Measurements from ENCODE around the gene RREB1. TPM values are rescaled to one million over a fixed set of nuclear protein-coding genes. Genes with fewer than 3 reads are reported as not detected.
A peak's percentile ranks its signal among the peaks of the same experiment; 100 is the strongest.

The RREB1 gene
- total RNA-seq, 1 donor from 2014 or later, result 74.3 TPM

DNA sequence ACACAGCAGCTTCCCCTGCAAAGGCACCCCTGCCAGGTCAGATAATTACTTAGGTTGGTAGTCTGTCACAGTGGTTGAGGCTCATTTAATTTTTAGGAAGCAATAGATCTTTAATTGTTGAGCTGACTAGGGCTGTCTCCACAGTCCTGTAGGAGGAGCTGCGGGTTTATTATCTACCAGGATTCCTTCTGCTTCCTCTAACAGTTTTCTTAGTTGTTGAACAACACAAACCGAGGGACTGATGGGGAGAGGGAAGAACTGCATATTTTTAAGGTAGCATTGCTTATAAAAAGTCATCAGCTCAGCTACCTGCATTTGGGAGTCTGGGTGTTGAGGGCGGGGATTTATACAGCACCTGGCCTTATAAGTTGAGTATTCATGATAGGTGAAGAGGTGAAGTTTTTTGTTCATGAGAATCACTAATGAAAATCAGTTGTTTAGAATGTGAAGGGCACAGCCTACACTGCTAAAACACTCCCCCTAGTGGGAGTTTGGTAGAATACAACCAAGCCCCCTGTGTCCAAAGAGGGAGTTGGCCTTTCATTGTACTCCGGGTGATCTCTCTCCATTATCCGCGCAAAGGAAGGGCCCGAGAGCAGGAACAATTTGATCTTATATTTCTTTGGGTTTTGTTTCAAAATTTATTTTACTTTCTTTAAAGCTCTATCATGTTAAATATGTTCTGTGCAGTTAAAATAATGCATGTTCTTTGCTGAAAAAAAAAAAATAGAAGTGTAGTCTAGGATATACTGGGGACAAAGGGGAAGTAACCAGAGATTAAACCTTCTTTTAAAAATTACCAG, 135.6 kb downstream of the RREB1 start:
- DNase-seq (ENCODE audit: low spot score), result peak; percentile 60

DNA sequence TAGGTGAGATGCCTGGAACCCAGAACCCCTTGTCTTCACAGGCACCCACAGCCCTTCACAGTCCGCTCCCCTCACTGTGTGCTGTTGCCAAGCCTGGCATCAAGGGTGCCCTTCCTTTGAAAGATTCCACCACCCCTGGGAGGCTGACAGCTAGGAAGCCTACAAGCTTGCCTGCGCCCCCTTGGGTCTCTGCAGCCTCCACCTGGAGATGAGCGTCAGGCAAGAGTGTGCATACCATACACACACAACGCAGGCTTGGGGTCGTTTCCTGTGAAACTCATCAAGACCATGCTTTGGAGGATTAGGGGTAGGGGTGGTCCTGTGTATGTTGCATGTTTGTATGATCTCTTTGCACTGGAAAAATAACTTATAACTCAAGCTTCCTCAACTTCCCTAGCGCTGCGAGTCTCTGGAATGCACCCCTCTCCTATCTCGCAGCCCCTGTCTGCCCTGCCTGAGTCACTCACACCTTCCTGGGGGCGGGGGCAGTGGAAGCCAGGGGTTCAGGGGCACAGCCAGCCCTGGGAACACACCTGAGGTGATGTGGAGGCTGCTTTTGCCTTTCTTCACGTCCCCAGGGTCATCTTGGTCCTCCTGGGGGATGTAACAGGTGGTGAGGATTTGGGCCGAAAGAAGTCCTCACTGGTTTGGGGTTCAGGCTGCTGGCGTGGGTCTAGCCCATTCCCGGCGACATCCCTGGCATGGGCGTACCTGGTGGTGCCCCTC, 138.1 kb downstream of the RREB1 start:
- no peak for DNase-seq (ENCODE audit: low spot score)

DNA sequence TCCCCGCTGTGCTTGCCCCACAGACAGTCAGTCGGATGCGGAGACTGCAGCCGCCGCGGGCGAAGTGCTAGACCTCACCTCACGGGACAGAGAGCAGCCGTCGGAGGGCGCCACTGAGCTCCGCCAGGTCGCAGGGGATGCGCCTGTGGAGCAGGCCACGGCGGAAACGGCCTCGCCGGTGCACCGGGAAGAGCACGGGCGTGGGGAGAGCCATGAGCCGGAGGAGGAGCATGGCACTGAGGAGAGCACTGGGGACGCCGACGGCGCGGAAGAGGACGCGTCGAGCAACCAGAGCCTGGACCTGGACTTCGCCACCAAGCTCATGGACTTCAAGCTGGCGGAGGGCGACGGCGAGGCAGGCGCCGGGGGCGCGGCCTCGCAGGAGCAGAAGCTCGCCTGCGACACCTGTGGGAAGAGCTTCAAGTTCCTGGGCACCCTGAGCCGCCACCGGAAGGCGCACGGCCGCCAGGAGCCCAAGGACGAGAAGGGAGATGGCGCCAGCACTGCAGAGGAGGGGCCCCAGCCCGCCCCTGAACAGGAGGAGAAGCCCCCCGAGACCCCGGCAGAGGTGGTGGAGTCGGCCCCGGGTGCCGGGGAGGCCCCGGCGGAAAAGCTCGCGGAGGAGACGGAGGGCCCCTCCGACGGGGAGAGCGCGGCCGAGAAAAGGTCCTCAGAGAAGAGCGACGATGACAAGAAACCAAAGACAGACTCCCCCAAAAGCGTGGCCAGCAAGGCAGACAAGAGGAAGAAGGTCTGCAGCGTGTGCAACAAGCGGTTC, 138.8 kb downstream of the RREB1 start:
- no peak for DNase-seq (ENCODE audit: low spot score)

DNA sequence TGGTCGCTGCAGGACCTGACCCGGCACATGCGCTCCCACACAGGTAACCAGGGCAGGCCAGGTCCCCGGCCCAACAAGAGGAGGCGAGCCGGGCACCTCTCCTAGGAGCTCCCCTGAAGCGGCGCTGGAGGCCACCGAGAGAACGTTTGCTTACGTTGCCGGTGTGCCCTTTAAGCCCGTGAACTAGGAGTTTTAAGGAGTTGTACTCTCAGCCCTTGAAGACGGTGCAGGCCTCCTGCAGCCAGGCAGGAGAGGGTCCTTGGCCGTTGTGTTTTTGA, 139.4 kb downstream of the RREB1 start:
- DNase-seq (ENCODE audit: low spot score), result no peak

DNA sequence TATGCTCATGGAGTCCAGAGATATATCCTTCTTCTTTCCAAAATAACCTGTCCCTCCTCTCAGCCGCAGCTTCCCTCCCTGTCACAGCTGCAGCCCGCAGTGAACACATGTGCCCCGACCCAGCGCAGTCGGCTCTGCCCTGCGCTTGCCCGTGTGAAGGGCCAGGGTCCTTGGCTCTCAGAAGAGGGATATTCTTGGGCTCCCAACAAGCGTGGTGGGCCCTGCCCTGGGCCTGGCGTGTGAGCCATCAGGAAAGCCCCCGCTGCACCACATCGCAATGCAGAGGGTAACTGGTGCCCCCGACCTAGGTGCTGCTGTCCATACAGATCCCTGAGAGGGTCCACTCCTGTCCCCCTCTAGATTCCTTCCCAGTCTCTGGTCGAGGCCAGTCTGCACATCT, 140.1 kb downstream of the RREB1 start:
- no peak for DNase-seq (ENCODE audit: low spot score)

DNA sequence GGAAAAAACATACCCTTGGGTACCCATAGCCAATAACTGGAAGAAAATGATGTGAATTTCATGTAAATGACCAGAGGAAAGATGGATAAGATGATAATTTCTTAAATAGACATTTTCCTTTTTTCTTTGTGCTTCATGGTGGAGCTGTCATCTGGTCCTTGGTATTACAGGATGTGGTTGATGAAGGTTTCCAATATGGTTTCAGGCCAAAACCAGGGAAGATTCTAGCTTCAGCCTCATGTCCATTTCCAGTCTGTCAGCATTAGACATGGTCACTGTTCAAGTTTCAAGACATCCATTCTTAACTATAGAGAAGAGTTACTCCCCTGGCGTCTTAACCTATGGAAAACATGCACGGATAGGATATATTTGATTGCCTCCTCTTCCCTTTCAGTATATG, 141.6 kb downstream of the RREB1 start:
- no peak for DNase-seq (ENCODE audit: low spot score)

DNA sequence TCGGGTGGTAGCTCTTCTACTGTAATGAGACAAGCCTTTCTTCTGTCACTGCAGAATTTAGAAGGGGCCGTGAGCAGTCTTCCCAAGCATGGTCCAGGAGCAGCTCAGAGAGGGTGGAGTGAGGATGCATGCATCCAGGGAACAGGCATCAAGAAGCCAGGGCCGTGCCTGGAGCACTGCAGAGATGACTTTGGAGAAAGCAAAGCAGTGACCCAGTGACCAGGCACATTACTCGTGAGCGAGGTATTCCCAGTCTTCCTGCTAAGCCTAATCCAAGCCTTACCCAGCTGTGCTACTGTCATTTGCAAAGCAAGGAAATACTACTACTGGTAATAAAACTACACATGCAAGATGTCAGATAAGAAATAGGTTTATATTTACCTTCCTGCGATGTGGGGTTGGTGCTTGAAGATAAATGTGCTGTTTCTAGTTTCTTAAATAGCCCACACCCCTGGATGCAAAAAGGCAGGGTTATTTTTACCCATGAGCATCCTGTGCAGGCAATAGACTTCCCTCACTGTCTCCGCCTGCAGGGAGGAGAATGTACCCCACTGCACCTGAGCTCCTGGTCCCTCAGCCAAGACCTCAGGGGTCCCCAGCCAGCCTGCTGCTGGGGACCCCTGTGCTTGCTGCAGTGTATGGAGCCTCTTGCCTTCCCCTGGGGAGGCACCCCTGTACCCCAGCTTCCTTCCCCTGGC, 142.3 kb downstream of the RREB1 start:
- DNase-seq (ENCODE audit: low spot score), result no peak

DNA sequence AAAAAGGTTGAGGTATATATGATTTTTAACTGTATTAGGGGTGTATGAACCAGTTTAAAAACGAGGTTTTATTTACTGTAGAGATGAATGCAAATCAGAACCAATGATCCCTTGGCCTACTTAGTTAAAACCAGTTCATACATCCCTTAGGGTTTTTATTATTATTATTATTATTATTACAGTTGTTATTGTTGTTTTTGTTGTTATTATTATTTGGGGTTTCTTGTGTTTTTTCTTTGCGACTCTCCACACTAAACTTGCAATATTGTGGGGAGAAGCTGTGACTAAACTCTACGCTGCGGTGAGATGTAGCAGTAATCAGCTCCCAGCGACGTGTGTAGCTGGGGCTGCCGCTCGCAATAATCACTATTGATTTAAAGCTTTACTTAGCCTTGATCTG, 143.1 kb downstream of the RREB1 start:
- DNase-seq (ENCODE audit: low spot score), result no peak

DNA sequence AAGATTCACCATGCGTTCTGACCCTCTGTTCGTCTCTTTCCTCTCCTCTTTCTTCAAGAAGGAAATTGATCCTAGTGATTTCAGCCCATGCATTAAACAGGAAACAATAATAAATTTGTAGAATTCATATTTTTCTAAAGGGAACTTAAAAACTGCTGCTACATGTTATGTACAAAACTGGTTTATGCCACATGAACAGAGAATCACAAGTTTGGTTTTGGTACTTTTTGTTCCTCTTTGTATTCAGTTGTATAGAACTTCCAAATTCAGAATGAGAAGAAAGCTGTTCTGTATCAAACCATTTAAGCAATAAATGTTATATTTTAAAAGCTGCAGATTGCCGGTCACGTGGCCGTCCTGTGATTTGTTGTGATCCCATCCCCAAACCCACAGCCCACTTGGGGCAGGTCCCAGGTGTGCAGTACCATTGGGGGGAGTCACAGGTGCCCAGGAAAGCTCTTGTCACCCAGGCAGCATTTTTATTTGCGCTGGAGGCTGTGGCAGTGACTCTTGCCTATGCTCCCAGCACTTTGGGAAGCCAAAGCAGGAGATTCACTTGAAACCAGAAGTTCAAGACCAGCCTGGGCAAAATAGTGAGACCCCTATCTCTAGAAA, 144.0 kb downstream of the RREB1 start:
- DNase-seq (ENCODE audit: low spot score), result no peak

DNA sequence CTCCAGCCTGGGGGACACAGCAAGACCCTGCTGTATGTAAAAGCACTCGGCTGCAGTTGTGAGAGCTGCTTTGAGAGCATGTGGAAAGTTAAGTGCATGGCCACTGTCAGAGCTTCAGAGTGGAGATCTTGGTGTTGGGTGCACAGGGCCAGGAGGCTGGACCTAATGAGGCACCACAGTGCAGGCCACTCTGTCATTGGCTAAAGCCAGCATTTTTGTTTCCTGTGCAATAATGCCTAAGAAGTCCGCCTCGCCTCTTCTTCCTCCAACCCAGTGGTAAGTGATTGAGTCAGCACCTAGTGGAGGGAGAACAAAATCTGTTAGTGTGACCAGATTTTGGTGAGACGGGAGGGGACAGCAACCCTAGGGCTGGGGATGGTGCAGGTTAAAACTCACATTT, 144.6 kb downstream of the RREB1 start:
- no peak for DNase-seq (ENCODE audit: low spot score)

DNA sequence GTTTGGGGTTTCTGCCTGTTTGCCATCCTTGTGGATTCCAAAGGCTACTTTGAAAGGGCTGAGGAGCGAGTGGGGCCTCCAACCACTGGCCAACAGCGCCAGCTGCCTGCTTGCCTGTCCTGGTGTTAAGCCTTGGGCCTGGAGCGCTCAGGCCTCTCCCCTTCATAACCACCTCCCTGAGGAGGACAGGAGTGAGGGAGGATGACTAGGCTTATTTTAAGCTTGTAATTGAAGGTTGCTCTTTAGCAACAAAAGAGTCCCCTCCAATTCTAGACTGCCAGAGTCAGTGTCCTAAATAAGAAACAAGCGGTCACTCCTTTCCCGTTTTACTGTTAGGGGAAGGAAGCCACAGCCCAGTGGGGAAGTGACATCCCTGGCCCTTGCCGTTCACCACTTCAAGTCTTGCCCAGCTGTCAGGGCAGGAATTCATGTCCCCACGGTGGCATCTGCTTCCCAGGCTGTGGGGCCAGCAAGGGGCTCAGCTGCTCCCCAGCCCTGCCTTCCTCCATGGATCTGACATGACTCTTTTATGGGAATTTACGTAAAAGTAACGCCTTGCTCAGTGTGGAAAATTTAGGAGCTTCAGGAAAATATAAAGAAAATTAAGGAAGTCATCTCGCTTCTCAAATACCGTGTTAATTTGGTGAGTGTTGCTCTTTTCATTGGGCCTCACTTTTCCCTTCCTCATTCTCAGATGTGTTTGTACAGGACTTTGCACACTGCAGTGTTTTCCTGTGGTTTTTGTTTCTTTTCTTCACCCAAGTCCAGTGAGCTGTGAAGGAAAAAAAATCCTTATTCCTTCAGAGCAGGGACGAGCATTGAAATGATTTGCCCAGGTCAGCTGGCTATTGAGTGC, 147.4 kb downstream of the RREB1 start:
- no peak for DNase-seq (ENCODE audit: low spot score)

DNA sequence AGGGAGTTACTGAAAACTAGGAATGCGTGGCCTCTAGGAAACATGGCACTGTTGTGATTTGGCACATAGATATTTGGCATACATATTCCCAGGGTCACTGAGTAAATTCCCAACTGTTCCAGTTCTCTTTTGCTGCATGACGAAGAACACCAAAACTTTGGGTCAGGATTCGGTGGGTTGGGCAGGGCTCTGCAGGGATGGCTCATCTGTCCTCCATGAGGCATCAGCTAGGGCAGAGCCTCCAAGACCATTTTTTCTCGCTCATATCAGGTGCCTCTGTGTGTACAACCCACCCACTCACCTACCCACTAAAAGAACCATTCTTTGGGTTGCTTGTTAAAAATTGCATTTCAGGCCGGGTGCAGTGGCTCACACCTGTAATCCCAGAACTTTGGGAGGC, 148.2 kb downstream of the RREB1 start:
- DNase-seq (ENCODE audit: low spot score), result no peak

DNA sequence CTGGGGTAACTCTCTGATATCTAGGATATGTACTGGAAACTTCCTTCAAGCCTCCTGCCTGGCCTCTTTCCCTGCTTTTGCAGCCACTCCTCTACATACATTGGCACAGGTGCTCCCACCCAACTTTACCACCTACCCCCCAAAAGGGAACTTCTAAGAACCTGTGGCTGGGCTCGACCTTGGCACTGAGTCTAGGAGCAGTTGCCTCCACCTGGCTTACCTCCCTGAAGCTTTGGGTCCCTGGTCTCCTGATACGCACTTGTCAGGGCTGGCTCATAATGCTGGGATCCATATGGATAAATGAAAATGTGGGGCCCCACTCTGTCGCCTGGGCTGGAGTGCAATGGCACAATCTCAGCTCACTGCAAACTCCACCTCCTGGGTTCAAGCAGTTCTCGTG, 149.0 kb downstream of the RREB1 start:
- no peak for DNase-seq (ENCODE audit: low spot score)

DNA sequence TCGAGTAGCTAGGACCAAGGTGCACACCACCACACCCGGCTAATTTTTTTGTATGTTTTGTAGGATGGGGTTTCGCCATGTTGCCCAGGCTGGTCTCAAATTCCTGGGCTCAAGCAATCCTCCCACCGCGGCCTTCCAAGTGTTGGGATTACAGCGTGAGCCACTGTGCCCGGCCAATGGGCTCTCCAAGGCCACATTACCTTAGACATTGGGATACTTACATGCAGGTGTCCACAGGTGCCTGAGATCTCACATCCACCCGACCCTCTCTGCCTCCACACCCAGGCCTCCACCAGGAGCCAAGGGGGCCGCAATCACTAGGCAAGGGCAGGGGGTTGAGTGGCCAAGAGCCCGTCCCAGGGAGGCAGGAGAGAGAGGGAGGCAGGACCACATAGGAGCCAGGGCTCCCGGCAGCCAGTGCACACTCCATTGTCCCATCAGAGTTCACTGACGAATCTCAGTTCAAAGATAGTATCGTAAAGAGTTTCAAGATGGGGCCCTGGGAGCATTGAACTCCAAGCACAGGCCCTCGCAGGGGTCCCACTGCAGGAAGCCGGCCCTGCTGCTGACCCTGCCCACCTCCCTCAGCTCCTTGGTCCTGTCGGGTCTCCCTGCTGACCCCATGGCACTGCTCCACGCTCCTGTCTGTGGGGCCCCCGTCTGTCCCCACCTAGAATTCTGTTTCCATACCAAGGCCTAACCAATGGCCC, 149.9 kb downstream of the RREB1 start:
- no peak for DNase-seq (ENCODE audit: low spot score)

DNA sequence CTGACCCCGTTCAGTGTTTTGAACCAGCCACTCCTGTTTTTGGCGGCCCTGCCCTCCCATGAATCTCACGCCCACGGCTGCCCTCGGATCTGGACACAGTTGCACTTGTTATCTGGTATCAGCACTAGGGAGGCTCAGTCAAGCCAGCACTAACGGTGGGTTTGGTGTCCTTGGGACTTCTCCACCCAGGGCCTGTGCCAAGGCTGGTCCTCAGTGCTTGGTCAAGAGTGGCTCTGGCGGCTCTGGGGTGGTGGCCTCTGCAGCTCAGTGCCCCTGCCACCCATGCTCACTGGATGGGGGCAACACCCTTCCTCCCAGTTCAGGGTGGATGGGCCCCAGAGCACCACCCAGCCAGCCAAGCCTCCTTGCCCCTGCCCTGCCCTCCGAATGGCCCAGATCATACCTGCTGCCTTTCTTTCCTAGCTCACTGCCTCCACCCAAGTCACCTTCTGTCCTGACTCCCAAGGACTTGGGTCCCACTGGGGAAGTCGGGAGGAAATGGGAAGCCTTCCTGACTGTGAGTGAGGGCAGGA, 150.5 kb downstream of the RREB1 start:
- DNase-seq (ENCODE audit: low spot score), result no peak

DNA sequence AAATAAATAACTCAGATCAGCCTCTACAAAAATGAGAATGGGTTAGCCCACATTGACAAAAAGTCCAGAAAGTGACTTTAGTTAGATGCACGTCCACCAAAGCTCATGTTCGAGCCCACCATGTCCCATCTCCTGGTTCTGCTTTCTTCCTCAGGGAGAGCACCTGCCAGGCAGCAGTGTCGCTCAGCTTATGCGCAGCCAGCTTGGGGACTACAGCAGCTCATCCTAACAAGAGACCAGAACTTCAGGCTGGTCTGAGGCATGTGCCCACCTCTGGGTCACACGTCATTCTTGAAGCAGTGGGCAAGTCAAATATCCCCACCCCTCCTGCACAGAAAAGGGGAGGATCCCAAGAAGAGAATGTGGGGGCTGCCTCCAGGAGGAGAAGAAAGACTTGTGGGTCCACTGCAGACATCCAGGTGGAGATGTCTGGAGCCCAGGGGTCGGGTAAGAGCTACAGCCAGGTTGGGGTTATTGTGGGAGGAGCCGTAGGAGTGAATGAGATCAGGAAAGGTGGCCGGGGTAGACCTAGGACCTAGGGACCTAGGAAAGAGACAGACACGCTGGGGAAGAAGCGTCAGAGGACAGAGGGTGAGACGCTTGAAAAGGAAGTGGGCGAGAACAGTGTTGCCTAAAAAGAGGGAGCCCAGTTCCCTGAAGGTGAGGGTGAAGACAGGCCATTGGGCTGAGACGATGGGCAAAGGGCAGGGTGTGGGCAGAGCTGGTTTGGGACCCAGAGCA, 152.7 kb downstream of the RREB1 start:
- no peak for DNase-seq (ENCODE audit: low spot score)

DNA sequence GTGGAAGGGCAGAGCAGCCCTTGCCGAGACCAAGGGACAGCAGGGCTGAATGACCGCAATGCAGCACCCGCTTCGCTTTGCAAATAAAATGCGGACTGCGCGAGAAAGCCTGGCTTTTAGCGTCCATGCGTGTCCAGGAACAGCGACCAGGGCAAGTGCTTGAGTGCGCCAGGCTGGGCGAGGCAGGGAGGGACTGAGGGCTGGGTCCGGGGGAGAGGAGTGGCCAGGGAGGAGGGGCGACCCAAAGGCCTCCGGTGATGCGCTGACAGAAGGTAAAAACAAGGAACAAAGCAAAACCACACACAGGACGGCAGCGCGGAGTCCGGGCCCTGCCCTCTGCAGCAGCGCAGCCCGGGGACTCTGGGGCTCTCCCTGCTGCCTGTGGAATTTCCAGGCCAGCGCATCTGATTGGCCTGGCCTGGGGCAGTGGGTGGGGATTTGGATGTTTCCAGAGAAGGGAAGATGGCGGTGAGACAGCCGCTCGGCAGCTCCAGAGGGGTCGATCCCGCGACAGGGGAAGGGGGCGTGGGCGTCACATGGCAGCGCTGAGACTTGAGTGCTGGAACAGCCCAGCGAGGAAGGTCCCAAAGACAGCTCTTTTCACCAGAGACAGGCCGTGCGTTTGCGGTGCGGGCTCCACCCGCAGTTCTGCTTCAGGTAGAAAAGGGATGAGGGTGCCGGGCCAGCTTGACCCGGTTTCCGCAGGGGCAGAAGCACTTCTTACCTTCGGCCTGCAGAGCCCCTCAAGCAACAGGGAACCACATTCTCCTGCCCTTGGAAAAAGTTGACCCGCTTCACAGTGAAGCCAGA, 153.5 kb downstream of the RREB1 start:
- peak; percentile 89 for DNase-seq (ENCODE audit: low spot score)

DNA sequence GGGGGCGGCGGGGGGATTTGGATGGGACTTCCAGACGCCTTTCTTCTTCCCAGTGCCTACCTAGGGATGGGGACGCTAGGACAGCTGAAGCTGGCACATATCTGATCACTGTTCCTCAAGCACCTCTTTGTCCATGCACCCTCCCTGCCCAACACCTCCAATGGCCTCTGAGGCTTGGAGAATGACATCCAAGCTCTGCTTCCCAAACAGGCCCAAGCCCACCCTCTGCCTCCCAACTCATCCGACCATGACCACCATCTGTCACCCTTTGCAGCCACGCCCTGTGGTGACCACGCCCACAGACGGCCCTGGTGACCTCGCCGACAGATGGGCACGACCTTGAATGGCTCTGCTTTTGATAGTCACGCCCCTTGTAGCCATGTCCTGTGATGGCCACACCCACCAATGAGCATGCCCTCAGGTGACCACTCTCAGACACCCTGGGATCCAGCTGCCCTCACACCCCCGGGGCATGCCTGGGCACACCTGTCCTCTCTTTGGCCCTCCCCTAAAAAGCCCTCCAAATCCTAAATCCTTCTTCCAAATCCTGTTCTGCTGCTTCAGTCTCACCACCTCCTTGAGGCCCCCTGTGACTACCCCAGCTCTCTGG, 154.2 kb downstream of the RREB1 start:
- no peak for DNase-seq (ENCODE audit: low spot score)

All from mucosa of gallbladder (tissue), 1 donor.